ENCODE measurements around the gene HOXA13. TPM values are rescaled to one million over a fixed set of nuclear protein-coding genes. Genes with fewer than 3 reads are reported as not detected.

HOXA13 gene
- total RNA-seq, 1 donor from 2014 or later: not detected

GRCh38 chr7:27239387-27240014 lies 39.6 kb upstream of the HOXA13 start:
- intact Hi-C loops (cut with micrococcal nuclease): loop anchor here (5.0 to 10.0 kb wide), 3 partner anchors 42 to 145 kb away; partner anchors contain the start of genes HOXA1 and HOXA10

GRCh38 chr7:27238979-27239386 lies 39.1 kb upstream of the HOXA13 start:
- intact Hi-C loops (cut with micrococcal nuclease): no loop called here

- intact Hi-C loops (cut with micrococcal nuclease): no loop called here
These were observed 37.9 kb upstream of the HOXA13 start for GRCh38 chr7:27237735-27238334.

DNA sequence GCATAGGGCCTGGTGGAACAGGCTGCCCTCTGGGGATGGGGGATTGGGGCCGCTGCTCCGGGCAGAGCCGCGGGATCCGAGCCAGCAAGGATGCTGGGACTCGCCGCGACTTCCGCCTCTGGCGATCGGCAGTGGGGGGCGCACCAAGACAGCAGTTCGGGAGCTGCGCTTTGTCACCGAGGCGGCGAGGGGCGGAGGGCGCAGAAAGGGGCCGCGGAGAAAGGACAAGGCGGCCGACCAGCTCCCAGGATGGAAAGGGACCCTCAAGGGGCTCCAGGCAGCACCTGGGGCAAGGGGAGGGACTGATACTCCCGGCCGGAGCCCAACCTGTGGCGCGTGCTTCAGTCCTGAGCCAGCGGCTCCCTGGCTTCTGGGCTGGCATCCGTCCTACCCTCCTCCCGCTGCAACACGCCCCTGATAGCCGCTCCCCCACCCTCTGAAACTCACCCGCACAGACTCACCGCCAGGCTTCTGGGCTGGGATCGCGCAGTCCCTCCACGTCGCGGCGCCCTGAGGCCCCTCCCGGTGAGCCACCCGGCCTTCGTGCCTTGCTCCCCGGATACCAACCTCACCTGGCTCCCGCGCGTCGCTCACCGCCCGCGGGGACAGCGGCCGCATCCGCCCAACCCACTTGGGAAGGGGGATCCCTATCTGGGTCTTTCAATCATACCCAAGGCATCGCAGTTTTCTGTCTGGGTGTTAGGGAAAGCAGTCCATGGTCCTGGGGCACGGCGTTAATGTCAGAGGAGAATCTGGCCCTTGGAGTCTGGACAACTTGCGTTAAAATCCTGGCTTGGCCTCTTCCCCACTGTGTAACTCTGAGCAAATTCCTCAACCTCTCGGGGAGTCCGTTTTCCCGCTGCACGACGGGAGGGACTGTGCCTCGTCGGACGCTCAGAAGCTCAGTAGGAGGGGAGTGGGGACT lies 35.8 kb upstream of the HOXA13 start:
- intact Hi-C loops (cut with micrococcal nuclease): no loop called here

- intact Hi-C loops (cut with micrococcal nuclease): no loop called here
These were observed 29.6 kb upstream of the HOXA13 start for GRCh38 chr7:27229448-27229847.

GRCh38 chr7:27224983-27225934 lies 25.4 kb upstream of the HOXA13 start:
- intact Hi-C loops (cut with micrococcal nuclease): no loop called here

GRCh38 chr7:27223941-27224575 lies 24.2 kb upstream of the HOXA13 start:
- intact Hi-C loops (cut with micrococcal nuclease): no loop called here

DNA sequence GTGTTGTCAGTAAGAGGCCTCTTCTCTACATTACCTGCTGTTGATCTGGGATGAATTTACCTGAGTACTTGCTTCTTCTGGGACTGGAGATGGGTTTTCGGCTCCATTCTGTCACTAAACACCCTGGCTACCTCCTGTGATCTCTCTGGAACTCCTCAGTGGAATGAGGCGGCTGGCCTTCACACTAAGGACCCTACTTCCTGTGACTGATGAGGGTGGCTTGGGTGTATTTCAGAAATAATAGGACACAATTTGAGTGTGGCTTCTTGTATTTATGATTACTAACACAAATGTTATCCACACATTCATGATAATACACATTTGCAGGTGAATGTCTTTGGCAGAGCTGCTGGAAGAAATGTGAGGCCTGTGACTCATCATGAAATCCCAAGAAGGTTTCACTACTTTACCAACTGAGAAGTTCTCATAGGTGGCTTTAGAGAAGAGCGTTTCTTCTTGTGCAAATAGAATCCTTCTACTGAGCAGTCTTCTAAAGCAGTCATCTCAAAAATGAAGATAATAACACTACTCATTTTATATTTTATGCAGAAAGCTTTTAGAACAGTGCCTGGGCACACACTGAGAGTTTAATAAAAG lies 21.4 kb upstream of the HOXA13 start:
- intact Hi-C loops (cut with micrococcal nuclease): no loop called here

GRCh38 chr7:27220440-27220955 lies 20.6 kb upstream of the HOXA13 start:
- intact Hi-C loops (cut with micrococcal nuclease): no loop called here

GRCh38 chr7:27219821-27220220 lies 19.9 kb upstream of the HOXA13 start:
- intact Hi-C loops (cut with micrococcal nuclease): no loop called here

DNA sequence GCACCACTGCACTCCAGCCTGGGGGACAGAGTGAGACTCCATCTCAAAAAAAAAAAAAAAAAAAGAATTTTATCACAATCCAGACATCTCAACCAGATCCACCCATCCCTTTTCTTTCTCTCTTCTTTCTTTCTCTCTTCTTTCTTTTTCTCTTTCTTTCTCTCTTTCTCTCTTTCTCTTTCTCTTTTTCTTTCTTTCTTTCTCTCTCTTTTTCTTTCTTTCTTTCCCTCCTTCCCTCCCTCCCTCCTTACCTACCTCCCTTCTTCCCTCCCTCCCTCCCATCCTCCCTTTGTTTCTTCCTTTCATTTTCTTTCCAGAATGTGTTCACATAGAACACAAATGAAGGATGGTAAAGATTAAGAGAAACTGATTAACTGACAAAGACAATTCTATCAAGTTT lies 18.1 kb upstream of the HOXA13 start:
- intact Hi-C loops (cut with micrococcal nuclease): no loop called here

DNA sequence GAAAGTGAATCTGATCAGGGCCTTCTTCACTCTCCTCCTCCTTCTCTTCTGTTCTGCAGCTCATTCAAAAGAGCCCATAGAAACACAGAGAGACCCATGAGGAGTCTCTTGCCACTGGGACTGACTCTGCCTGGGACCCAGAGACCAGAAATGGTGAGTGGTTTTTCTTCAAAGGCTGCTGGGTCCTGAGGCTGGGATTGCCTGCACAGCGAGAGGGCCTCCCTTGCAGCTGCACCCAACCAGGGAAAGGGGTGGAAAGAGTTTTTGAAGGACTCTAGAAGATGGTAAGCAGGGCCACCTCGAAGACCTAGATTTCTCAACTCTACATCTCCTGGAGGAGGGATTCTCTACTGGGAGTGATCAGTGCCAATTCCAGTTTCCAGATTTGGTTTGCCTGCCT lies 15.5 kb upstream of the HOXA13 start:
- intact Hi-C loops (cut with micrococcal nuclease): no loop called here

GRCh38 chr7:27214239-27214950 lies 14.5 kb upstream of the HOXA13 start:
- intact Hi-C loops (cut with micrococcal nuclease): no loop called here

GRCh38 chr7:27213433-27214238 lies 13.7 kb upstream of the HOXA13 start:
- intact Hi-C loops (cut with micrococcal nuclease): no loop called here

DNA sequence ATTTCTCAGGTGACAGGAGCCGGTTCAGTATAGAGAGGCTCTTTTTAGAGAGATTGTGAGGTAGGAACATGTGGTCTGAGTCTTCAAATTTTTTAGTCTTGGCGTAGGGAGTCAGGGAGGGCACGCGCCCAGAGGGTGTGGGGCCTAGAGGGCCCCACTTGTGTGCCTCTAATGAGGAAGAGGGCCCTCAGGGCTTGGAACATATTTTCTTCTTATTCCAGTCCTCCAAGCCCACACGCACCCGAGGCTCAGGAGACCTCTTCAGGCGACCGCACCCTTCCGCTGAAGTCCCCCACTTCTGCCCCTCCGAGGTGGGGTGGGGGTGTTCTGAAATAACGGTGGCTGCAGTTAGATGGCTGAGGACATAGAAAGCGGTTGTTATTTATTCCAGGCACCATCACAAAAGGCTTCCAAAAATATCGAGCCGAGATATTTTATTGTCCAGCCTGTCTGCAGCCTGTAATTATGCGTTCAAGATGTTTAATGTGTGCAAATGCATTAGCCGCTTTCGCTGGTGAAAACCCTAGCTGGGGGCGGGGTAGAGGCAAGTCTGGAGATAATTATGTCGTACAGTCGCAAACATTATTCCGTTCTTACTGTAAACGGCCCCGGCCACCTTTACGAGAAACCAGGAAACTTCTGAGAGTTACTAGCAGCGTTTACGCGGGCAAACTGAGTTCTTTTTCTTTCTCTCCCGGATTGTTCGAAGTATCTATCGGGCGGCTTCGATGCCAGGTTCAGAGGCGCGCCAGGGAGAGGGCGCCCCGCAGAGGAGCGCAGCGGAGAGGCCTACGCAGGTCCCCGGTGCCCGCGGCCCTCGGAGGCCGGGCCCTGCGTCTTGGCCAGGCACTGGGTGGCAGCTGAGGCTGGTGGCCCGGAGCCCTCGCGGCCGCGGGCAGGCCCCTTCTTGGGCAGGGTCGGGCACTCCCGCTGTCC lies 12.9 kb upstream of the HOXA13 start:
- intact Hi-C loops (cut with micrococcal nuclease): no loop called here

- intact Hi-C loops (cut with micrococcal nuclease): no loop called here
These were observed 11.9 kb upstream of the HOXA13 start for GRCh38 chr7:27211764-27212204.

DNA sequence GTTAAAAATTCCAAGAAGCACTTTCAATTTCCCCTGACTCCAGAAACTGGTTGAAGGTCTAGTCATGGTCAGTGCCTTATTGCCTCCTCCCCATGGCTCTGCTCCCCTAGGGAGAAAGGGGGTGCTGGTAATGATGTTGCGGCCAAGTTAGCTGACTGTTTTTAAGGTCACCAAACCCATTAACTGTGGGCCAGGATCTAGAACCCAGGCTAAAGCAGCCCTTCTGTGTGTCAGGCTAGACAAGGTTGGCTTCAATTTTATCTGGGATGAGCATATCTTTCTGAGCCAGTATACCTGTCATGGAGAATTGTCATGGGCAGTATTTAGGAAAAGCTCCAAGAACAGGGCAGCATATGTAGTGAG lies 11.2 kb upstream of the HOXA13 start:
- intact Hi-C loops (cut with micrococcal nuclease): no loop called here

All from T-helper 2 cell treated with Interferon-gamma antibody and Interleukin-4, amounts not matched to agents 100 ng/mL and 5 ng/mL, for 36 hours (primary cell).